DOHH2 (cell line): ENCODE data around the gene CRACR2A.

Experiments
- H3F3A ChIP-seq: fragments of 200-600 bp; sonication (generic), shearing (Covaris generic); 2 replicates; pipeline ENCODE4 v1.6.0; 2016; ENCODE audit warnings: antibody characterized with exemption, mild to moderate bottlenecking; ENCODE audit not compliant: control insufficient read depth, insufficient read depth
- H3K27ac ChIP-seq: fragments of 200-600 bp; sonication (generic); 2 replicates; pipeline ENCODE4 v1.5.1; 2014; ENCODE audit warnings: low read depth, mild to moderate bottlenecking, low read length, moderate library complexity
- H3K27me3 ChIP-seq: fragments of 200-600 bp; sonication (generic); 2 replicates; pipeline ENCODE4 v1.6.1; 2014; ENCODE audit warnings: mild to moderate bottlenecking, low read length, mixed read lengths; ENCODE audit not compliant: control insufficient read depth
- H3K36me3 ChIP-seq: fragments of 200-600 bp; sonication (generic); 2 replicates; pipeline ENCODE4 v1.6.1; 2014; ENCODE audit warnings: mild to moderate bottlenecking, low read length, moderate library complexity, mixed read lengths; ENCODE audit not compliant: control insufficient read depth
- H3K4me1 ChIP-seq: fragments of 200-600 bp; sonication (generic); 2 replicates; pipeline ENCODE4 v1.6.1; 2014; ENCODE audit warnings: mild to moderate bottlenecking, low read length, mixed read lengths; ENCODE audit not compliant: control insufficient read depth
- H3K4me2 ChIP-seq: fragments of 200-600 bp; sonication (generic); 2 replicates; pipeline ENCODE4 v1.6.0; 2014; ENCODE audit warnings: mild to moderate bottlenecking, low read length, moderate library complexity
- H3K4me3 ChIP-seq: fragments of 200-600 bp; sonication (generic); 2 replicates; pipeline ENCODE4 v1.5.1; 2014; ENCODE audit warnings: mild to moderate bottlenecking, low read length, mixed read lengths
- H3K79me2 ChIP-seq: fragments of 200-600 bp; sonication (generic); 2 replicates; pipeline ENCODE4 v1.6.1; 2014; ENCODE audit warnings: mild to moderate bottlenecking, low read length, mixed read lengths; ENCODE audit not compliant: control insufficient read depth
- H3K9me2 ChIP-seq: fragments of 200-600 bp; sonication (generic); replicated peaks from 2 replicates; pipeline ENCODE4 v1.6.1; 2014; ENCODE audit warnings: mild to moderate bottlenecking, low read length, mixed read lengths; ENCODE audit not compliant: control insufficient read depth
- H3K9me3 ChIP-seq: fragments of 200-600 bp; sonication (generic); 2 replicates; pipeline ENCODE4 v1.6.1; 2014; ENCODE audit warnings: antibody characterized with exemption, low read length, mixed read lengths; ENCODE audit not compliant: control insufficient read depth, insufficient read depth
- H4K20me1 ChIP-seq: fragments of 200-600 bp; sonication (generic); 2 replicates; pipeline ENCODE4 v1.6.0; 2014; ENCODE audit warnings: low read depth, mild to moderate bottlenecking, antibody characterized with exemption, low read length, moderate library complexity; ENCODE audit not compliant: control insufficient read depth, insufficient read depth
- CTCF ChIP-seq: fragments of 200-600 bp; sonication (generic); IDR thresholded peaks from one replicate; pipeline ENCODE4 v1.5.1; 2014; ENCODE audit warnings: antibody characterized with exemption, mild to moderate bottlenecking, low read depth, low read length; ENCODE audit not compliant: poor library complexity, severe bottlenecking
- EZH2phosphoT487 ChIP-seq: fragments of 200-600 bp; sonication (generic); IDR thresholded peaks from 2 replicates; pipeline ENCODE4 v1.6.1; 2017; ENCODE audit warnings: borderline replicate concordance, mild to moderate bottlenecking, antibody characterized with exemption, low read length, moderate library complexity, mixed read lengths

Gene CRACR2A

GRCh38 chr12:3622822-3623690 lies 129.9 kb downstream of the CRACR2A start:
- Histone ChIP-seq H3K9me3 (no peaks in the 10 kb centered on the region), H3K79me2 (no peaks in the 10 kb centered on the region), H3K9me2 (no peaks in the 10 kb centered on the region), H3K36me3 (peaks cover 13% of the 10 kb centered on the region; the same call in 1 of the 2 replicates), H4K20me1 (no peaks in the 10 kb centered on the region), H3K4me2 (no peak overlapping the region; the same call in 1 of the 2 replicates), H3F3A (no peaks in the 10 kb centered on the region; the same call in 1 of the 2 replicates), H3K4me1 (peaks cover 14% of the 10 kb centered on the region), H3K27me3 (no peaks in the 10 kb centered on the region), H3K4me3 (no peak overlapping the region), H3K27ac (no peak overlapping the region)
- no peak for TF ChIP-seq EZH2phosphoT487
- TF ChIP-seq CTCF = no peak

GRCh38 chr12:3622021-3622821 lies 130.7 kb downstream of the CRACR2A start:
- H3K4me1 ChIP-seq = peaks cover 14% of the 10 kb centered on the region
- TF ChIP-seq EZH2phosphoT487 (no peak), CTCF (no peak)
- no peaks in the 10 kb centered on the region; the same call in 1 of the 2 replicates for H3F3A ChIP-seq
- no peaks in the 10 kb centered on the region for H4K20me1 ChIP-seq
- H3K4me3 ChIP-seq = no peak overlapping the region
- H3K27me3 ChIP-seq = no peaks in the 10 kb centered on the region
- H3K4me2 ChIP-seq = no peak overlapping the region
- peaks cover 9% of the 10 kb centered on the region; the same call in 1 of the 2 replicates for H3K36me3 ChIP-seq
- H3K27ac ChIP-seq = no peak overlapping the region
- H3K79me2 ChIP-seq = no peaks in the 10 kb centered on the region
- H3K9me2 ChIP-seq = no peaks in the 10 kb centered on the region
- H3K9me3 ChIP-seq = no peaks in the 10 kb centered on the region

- H3K36me3 ChIP-seq = no peaks in the 10 kb centered on the region
- no peaks in the 10 kb centered on the region for H3K9me3 ChIP-seq
- TF ChIP-seq EZH2phosphoT487 (no peak), CTCF (no peak)
These were observed 132.1 kb downstream of the CRACR2A start for GRCh38 chr12:3620856-3621255.

More at GRCh38 chr12:3620856-3621255, 132.1 kb downstream of the CRACR2A start:
- Histone ChIP-seq H3K27me3 (no peaks in the 10 kb centered on the region), H3K4me3 (no peak overlapping the region), H3K27ac (no peak overlapping the region), H3K9me2 (no peaks in the 10 kb centered on the region), H3K79me2 (no peaks in the 10 kb centered on the region), H3K4me1 (peaks cover 14% of the 10 kb centered on the region), H3K4me2 (no peak overlapping the region), H4K20me1 (no peaks in the 10 kb centered on the region), H3F3A (no peaks in the 10 kb centered on the region; the same call in 1 of the 2 replicates)
